Tibial nerve (tissue), 4 donors: ENCODE measurements around the gene MKNK1. TPM values are rescaled to one million over a fixed set of nuclear protein-coding genes. Genes with fewer than 3 reads are reported as not detected.

Experiments
- DNase-seq, 2 donors: peaks; one replicate each; pipeline ENCODE4 v3.0.0-alpha.2; 2019; ENCODE audit warnings: low spot score in 2 of 2
- H3K27ac ChIP-seq, 4 donors: fragments of 200-600 bp; sonication (generic) in 3 of 4; one replicate each; pipeline ENCODE4 v1.5.1; 2017 to 2019; ENCODE audit warnings: mild to moderate bottlenecking in 1 of 4
- H3K27me3 ChIP-seq, 2 donors: fragments of 200-600 bp; sonication (generic) in 1 of 2; one replicate each; pipeline versions ENCODE4 v1.5.1 to v1.6.0; 2017 to 2019
- H3K36me3 ChIP-seq, 3 donors: fragments of 200-600 bp; sonication (generic); one replicate each; pipeline ENCODE4 v1.5.1; 2018 to 2019
- H3K4me1 ChIP-seq, 4 donors: fragments of 200-600 bp; sonication (generic) in 3 of 4; one replicate each; pipeline ENCODE4 v1.5.1; 2017 to 2019
- H3K4me3 ChIP-seq, 4 donors: fragments of 200-600 bp; sonication (generic) in 3 of 4; one replicate each; pipeline ENCODE4 v1.5.1; 2017 to 2019; ENCODE audit warnings: mild to moderate bottlenecking in 1 of 4, moderate library complexity in 1 of 4
- H3K9me3 ChIP-seq, 4 donors: fragments of 200-600 bp; sonication (generic) in 3 of 4; one replicate each; pipeline ENCODE4 v1.5.1; 2017 to 2019
- CTCF ChIP-seq, 5 experiments: fragments of 200-600 bp in 3 of 5; fragments of 450-650 bp in 2 of 5; sonication (generic) in 3 of 5; IDR thresholded peaks; one replicate each; pipeline ENCODE4 v1.5.1; 2016 to 2019; ENCODE audit warnings: antibody characterized with exemption in 5 of 5, mild to moderate bottlenecking in 3 of 5, moderate library complexity in 2 of 5
- EP300 ChIP-seq, 2 donors: sonication (generic); formaldehyde crosslinking; IDR thresholded peaks; one replicate each; pipeline ENCODE4 v1.6.1; 2017; ENCODE audit warnings: antibody characterized with exemption in 2 of 2, mild to moderate bottlenecking in 1 of 2
- POLR2A ChIP-seq, 2 donors: fragments of 450-650 bp; IDR thresholded peaks; one replicate each; pipeline ENCODE4 v1.6.1; 2017; ENCODE audit warnings: antibody characterized with exemption in 2 of 2, mild to moderate bottlenecking in 2 of 2, moderate library complexity in 2 of 2
- WGBS, 2 donors: methylation state at CpG; one replicate each; pipeline ENCODE4 v1.1.5; 2018; 5-methylcytosine and 5-hydroxymethylcytosine counted together
- total RNA-seq, 4 donors: library from RNA; depleted of rRNA; stranded (reverse); fragments of >200 nt; gene quantifications; one replicate each; pipeline ENCODE4 v1.1.0, GENCODE V29; 2016

The MKNK1 gene
- total RNA-seq, 4 donors from 2014 or later, result 52.4 to 75.0 (median 66.5) TPM

GRCh38 chr1:46549697-46550681 lies 54.1 kb downstream of the MKNK1 start:
- H3K4me1 ChIP-seq, result no peaks in the 10 kb centered on the region
- 45 to 48% methylated on average over 20 of the region's 20 CpGs for WGBS, 2 donors
- no peak for DNase-seq
- H3K27me3 ChIP-seq, result peaks cover 0 to 37% of the 10 kb centered on the region in 2 donors
- no peaks in the 10 kb centered on the region for H3K36me3 ChIP-seq
- no peaks in the 10 kb centered on the region for H3K9me3 ChIP-seq
- no peak overlapping the region for H3K4me3 ChIP-seq
- no peak for TF ChIP-seq EP300 (IDR thresholded peaks at IDR 0.05)
- no peak for TF ChIP-seq CTCF (IDR thresholded peaks at IDR 0.05)
- no peak for TF ChIP-seq POLR2A (IDR thresholded peaks at IDR 0.05)
- H3K27ac ChIP-seq, result no peak overlapping the region

- Histone ChIP-seq H3K4me1 (peaks cover 0 to 11% (median 3%) of the 10 kb centered on the region in 4 donors), H3K27me3 (peaks cover 0 to 60% of the 10 kb centered on the region in 2 donors), H3K9me3 (no peaks in the 10 kb centered on the region), H3K27ac (no peak overlapping the region), H3K36me3 (no peaks in the 10 kb centered on the region), H3K4me3 (no peak overlapping the region)
- DNase-seq, result peak in 1 of 2 donors; percentile 50
- peak in 4 of 5 experiments; percentile 21 to 53 (median 38) for TF ChIP-seq CTCF (IDR thresholded peaks at IDR 0.05)
- no peak for TF ChIP-seq EP300 (IDR thresholded peaks at IDR 0.05)
- no peak for TF ChIP-seq POLR2A (IDR thresholded peaks at IDR 0.05)
- 69 to 72% methylated on average over 20 to 21 of the region's 22 CpGs for WGBS, 2 donors
Measured at GRCh38 chr1:46547481-46548383, 56.3 kb downstream of the MKNK1 start.

GRCh38 chr1:46546210-46546609 lies 57.9 kb downstream of the MKNK1 start:
- WGBS, 2 donors, result 53 to 63% methylated on average over 5 of the region's 5 CpGs
- no peak for DNase-seq
- Histone ChIP-seq H3K36me3 (no peaks in the 10 kb centered on the region), H3K4me1 (peaks cover 0 to 11% (median 3%) of the 10 kb centered on the region in 4 donors), H3K27me3 (peaks cover 0 to 62% of the 10 kb centered on the region in 2 donors), H3K9me3 (no peaks in the 10 kb centered on the region), H3K4me3 (no peak overlapping the region), H3K27ac (no peak overlapping the region)
- no peak for TF ChIP-seq EP300 (IDR thresholded peaks at IDR 0.05)
- TF ChIP-seq POLR2A (IDR thresholded peaks at IDR 0.05), result no peak
- no peak for TF ChIP-seq CTCF (IDR thresholded peaks at IDR 0.05)

GRCh38 chr1:46545784-46546183 lies 58.3 kb downstream of the MKNK1 start:
- peaks cover 0 to 11% (median 3%) of the 10 kb centered on the region in 4 donors for H3K4me1 ChIP-seq
- 63 to 64% methylated on average over 3 of the region's 3 CpGs for WGBS, 2 donors
- no peak overlapping the region for H3K27ac ChIP-seq
- peaks cover 0 to 58% of the 10 kb centered on the region in 2 donors for H3K27me3 ChIP-seq
- H3K9me3 ChIP-seq, result no peaks in the 10 kb centered on the region
- TF ChIP-seq EP300 (IDR thresholded peaks at IDR 0.05), result no peak
- TF ChIP-seq CTCF (IDR thresholded peaks at IDR 0.05), result no peak
- no peak for TF ChIP-seq POLR2A (IDR thresholded peaks at IDR 0.05)
- no peaks in the 10 kb centered on the region for H3K36me3 ChIP-seq
- H3K4me3 ChIP-seq, result no peak overlapping the region
- DNase-seq, result no peak
